HG02870 (cell line): ENCODE results near the gene ERFE.
"Not testable (repeated sequence)": the region's sequence is repeated elsewhere in the genome, so short reads cannot be mapped to it uniquely, and the experiment has no call there.

Experiments
- ATAC-seq: cut with Tn5 transposase; IDR thresholded peaks from one replicate; pipeline ENCODE4 v1.9.1; 2021; ENCODE audit warnings: mild to moderate bottlenecking, moderate library complexity; ENCODE audit not compliant: unreplicated experiment

The ERFE gene, protein sequence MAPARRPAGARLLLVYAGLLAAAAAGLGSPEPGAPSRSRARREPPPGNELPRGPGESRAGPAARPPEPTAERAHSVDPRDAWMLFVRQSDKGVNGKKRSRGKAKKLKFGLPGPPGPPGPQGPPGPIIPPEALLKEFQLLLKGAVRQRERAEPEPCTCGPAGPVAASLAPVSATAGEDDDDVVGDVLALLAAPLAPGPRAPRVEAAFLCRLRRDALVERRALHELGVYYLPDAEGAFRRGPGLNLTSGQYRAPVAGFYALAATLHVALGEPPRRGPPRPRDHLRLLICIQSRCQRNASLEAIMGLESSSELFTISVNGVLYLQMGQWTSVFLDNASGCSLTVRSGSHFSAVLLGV

DNA sequence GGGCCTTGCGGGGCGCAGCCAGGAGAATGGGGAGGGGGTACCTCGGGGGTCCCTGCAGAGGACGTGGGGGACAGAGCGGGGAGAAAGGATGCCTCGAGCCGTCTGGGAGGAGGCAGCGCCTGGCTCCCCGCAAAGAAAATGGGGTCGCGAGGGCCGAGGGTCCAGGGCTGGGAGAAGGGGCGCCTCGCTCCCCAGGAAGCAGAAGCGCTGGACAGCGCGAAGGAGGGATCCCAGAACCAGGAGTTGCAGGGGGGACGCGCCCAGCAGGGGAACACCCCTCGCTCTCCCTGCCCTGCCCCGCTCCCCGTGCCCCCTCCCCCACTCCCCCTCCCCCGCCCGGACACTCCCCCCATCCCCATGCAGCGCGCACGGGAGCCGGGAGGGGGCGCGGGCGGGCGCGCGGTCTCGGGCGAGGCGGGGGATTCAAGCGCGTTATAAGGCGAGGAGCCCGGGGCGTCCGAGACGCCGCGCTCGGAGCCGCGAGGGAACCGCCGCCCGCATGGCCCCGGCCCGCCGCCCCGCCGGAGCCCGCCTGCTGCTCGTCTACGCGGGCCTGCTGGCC is at the start of gene ERFE:
TSS of gene ERFE (plus strand) at position 462 of the 562 bp plus-strand sequence. CDS start at position 500, 38 bp downstream.
- ATAC-seq, result no peak

DNA sequence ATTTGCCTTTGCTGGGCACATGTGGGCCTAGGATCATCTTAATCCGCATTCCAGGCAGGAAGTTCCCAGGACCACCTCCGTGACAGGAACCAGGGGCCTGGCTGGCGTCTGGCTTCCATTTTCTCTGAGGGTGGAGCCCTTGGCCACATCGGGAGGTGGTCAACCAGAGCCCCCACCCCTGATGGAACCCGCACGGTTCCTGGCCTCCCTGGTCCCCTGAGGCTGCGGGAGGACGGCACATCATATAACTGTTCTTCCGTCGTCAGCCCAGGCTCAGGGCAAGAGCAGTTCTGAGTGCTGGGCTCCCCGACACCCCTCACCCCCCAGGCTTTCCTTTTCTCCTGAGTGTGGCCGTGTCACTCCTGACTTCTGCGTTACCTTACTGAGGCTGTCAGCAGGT is 45.2 kb upstream of the ERFE start:
- no peak for ATAC-seq

DNA sequence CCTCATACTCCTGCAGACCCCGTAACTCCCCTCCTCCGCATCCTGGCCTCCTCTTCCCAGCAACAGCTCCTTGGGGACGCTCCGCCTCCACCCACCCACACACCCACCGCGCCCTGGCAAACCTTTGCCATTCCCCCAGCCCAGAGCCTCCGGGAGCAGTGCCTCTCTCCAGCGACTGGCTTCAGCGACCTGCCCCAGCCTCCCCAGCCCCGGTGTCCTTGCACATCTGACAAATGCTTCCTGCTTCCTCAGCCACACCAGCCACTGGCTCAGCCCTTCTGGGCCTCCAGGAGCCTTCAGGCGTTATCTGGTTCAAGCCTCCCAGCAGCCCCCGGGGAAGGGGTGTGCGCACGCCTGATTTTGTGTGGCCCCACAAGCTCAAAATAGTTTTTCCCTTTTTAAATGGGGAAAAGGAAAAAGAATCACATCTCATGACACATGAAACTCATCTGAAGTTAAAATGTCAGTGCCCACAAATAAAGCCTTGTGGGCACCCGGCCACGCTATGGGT is 44.4 kb upstream of the ERFE start:
- no peak for ATAC-seq

DNA sequence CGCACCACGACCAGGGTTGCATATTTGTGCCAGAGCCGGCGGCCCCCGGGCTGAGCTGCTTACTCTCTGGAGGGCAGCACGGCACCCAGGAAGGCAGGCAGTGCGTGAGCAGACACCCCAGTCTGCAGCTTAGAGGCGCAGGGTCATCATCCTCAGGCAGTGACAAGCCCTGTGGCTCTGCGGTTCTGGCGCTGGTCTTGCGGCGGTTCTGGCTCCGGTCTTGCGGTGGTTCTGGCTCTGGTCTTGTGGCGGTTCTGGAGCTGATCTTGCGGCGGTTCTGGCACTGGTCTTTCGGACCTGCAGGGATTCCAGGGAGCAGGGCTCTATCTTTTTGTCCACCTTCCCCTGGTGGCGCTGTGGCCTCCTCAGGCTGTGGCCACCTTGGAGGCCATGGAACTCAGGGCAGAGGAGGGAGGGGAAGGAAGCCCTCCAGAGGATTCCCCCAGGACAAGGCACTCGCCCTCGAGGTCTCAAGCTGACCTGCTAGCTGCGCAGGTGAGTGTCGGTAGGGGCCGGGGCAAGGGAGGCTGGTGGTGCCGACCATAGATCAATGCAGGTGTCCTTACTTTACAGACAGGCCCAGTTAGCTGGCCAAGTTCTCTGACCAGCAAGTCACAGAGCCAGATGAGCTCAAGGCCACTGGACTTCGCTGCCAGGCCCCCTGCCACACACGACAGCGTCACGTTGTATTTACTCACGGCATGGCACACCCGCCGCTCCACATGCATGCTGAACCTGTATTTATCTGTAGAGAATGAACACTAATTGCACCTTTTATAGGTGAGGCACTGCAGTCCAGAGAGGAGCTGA is 43.7 kb upstream of the ERFE start:
- ATAC-seq, result no peak

DNA sequence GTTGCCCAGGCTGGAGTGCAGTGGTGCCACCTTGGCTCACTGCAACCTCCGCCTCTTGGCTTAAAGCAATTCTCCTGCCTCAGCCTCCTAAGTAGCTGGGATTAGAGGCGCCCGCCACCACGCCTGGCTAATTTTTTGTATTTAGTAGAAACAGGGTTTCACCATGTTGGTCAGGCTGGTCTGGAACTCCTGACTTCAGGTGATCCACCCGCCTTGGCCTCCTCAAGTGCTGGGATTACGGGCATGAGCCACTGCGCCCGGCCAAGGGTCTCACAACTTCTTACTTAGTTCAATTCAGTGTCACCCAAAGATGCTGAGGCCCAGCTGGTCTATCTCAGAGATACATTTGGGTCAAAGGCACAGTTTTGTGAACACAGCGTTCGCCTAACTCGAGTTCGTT is 43.1 kb upstream of the ERFE start:
- not testable (repeated sequence) for ATAC-seq

DNA sequence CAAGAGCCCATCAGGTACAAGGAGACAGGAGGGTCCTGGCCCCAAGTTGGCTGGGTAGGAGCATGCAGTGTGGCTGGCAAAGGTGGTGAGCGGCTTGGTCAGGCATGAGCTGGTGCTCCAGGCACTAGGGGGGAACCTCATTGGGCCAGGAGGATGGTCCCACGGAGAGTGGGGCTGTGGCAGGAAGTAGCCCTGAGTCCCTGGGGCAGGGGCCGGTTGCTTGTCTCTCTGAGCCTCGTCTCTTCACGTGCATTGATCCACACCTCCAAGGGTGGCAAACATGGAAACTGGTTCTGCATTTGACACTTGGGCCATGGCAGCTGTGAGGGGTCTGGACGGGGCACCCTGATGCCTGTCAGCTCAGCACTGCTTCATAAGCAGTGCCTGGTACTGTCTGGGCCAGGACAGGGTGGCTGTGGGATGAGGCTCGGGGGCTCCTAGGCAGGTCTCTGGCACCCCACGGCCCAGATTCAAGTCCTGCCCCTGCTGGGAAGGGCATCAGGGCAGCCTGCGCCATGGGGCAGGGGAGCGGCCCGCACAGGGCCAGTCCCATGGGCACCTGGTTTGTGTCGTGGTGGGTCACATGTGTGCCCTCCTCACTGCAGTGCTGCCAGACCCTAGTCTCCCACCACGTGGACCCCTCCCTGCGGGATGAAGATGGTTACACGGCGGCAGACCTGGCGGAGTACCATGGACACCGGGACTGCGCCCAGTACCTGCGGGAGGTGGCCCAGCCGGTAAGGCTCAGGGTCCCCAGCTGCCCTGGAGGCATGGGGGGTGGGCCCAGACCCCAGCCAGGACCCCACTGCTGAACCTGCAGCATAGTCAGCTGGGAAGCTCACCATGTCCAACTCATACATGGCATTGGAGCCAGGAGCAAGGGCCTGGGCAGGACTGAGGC is 42.2 kb upstream of the ERFE start:
- no peak for ATAC-seq

DNA sequence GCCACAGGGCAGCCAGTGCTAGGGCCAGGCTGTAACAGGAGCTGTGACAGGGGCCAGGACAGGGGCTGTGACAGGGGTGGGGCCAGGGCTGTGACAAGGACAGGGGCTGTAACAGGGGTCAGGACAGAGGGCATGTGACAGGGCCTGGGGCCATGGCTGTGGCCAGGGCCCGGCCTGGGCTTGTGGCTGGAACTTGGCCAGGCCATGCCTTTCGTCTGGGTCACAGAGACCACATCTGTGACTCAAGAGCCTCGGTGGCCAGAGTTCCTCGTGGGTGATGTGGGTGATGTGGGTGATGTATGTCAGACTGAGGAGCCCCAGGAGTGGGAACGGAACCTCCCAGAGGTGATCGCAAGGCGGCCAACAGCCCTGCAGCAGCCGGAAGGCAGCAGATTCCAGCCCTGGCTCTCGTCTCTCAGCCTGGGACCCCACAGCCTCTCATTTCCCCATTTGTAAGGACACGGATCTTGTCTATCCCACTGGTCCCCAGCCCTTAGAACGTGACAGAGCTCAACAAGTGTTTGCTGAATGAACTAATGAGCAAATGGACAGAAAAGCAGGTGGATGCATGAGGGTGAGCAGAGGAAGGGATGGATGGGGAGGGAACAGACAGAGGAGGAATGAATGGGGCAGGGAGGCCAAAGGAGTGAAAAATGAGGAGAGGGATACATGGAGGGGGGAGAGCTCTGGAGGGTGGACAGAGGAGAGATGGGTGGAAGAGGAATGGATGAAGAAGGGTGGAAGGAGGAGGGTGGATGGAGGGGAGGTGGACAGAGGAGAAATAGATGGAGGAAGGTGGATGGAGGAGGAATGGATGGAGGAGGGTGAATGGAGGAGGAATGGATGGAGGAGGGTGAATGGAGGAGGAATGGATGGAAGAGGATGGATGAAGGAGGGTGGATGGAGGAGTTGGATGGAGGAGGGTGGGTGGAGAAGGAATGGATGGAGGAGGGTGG is 41.3 kb upstream of the ERFE start:
- no peak for ATAC-seq

DNA sequence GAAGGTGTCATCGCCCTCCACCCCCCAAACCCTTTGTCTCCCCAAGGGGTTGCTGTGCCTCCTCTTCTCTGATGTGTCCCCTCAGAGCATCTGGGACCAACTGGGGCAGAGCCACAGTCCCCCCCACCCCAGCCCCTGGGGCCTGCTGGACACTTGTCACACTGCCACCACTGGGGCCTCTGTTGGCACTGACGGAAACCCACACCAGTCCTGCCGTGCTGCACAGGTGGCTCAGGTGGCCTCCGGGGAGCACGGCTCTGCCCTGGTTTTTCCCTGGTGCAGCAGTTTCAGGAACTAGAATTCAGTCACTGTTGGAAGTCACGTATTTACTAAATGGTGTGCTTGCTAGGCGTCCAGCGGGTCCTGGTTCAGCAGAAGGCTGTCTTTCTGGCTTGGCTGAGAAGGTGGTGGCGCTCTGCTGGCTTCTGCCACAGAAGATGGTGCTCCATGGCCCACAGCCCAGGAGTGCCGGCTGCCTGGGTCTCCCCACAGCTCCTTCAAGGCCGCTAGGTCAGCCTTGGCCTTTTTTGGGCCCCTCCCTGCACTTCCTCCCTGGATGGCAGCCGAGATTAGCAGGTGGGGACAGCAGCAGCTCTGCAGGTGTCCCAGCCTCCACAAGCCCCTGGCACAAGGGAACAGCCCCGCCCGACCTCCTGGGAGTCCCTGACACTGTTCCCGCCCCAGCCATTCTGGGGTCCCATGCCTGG is 38.9 kb upstream of the ERFE start:
- ATAC-seq, result no peak

DNA sequence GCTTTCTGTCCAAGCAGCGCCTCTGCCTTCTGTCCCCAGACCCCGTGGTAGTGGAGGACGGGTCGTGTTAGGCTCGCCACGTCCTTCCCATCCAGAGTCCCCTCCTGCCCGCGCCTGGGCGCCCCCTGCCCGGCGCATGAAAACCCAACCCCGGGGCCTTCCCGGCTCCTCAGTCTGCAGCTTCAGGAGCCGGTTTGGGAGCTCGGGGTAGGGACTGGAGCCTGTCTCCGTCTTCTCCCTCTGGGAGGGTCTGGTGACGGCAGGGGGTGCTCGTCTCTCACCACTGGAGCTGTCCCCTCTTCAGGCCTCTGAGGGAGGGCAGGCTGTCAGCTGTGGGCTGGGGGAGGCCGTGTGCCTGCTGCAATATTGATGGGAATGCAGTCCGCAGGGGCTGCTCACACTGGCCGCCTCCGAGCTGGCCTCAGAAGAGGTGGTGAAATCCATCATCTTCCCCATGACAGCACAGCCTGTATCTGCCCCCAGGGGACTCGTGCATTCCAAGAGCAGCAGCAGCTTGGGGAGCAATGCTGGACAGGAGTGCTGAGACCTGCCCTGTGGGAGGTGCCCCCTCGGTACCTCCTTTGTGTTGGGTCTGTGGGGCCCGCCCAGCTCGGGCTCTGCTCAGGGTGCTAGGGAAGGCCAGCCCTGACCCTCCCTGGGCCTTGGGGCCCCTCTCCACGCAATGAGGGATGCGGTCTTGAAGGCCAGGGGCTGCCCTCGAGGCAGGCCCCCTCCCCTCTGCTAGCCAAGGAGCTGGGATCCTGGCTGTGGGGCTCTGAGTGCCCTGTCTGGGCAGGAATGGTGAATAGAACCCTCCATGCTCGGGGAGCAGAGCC is 38.1 kb upstream of the ERFE start:
- ATAC-seq, result no peak

DNA sequence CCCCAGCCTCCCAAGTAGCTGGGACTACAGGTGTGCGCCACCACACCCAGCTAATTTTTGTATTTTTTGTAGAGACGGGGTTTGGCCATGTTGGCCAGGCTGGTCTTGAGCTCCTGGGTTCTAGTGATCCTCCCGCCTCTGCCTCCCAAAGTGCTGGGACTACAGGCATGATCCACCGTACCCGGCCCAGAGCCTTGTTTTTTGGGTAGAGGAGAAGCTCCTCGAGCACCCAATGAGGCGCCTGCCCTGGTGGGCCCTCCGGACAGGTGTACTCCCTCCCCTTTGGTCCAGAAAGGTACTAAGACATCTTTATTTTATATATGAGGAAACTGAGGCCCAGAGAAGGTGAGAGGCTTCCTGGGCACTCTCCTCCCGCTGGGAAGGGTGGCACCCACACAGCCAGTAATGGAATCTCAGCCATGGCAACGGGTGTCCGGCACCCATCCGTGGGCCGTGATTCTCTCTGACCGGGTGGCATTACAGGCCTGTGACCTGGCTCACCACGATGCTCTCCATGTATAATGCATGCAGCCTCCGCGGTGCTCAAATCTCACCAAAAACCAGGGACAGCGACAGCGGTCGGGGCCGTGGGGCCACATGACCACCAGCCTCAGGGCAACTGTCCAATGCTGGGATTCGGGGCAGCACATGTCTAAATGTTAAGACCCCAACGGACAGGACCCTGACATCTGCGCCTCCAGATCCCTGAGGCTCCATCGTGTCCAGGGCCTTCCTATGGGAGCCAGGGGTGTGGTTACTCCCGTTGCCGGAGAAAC is 37.1 kb upstream of the ERFE start:
- ATAC-seq, result no peak

DNA sequence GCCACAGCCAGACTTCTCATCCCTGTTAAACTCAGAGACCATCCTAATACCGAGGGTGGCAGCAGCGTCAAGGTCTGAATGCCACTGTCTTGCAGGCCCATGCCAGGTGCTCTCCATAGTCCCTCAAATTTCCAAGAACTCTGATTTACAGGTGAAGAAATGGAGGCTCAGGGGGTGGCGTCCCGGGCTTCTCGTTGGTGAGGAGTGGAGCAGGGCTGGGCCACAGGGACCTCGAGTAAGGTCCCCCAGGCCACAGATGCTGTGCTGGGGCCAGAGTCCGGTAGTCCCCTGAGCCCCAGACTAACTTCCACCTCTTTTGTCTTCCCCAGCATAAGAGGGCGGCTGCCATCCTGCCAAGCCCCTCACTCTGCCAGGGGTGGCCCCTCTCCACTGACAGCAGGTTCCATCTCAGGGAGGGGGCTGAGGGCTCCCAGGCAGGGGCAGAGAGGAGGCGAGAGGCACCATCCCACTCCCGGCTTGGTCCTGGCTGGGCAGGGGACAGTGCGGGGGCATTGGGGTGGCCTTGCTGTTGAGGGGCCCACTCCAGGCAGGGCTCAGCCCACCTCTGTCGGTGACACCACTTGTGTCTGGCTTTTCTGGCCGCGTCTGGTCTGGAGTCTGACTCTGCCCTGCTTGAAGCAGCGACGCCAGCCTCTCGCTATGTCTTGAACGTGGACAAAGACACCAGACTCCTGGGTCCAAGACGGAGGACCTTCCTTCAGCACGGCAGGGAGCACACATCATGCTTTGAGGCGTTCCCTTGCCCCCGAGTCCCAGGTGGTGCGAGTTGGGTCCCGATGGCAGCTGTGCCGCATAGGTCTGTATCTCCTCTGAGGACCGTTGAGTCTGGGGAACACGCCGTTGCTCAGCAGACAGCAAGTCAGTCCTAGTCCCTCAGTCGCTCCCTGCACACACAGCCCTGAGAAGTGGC is 36.2 kb upstream of the ERFE start:
- no peak for ATAC-seq

DNA sequence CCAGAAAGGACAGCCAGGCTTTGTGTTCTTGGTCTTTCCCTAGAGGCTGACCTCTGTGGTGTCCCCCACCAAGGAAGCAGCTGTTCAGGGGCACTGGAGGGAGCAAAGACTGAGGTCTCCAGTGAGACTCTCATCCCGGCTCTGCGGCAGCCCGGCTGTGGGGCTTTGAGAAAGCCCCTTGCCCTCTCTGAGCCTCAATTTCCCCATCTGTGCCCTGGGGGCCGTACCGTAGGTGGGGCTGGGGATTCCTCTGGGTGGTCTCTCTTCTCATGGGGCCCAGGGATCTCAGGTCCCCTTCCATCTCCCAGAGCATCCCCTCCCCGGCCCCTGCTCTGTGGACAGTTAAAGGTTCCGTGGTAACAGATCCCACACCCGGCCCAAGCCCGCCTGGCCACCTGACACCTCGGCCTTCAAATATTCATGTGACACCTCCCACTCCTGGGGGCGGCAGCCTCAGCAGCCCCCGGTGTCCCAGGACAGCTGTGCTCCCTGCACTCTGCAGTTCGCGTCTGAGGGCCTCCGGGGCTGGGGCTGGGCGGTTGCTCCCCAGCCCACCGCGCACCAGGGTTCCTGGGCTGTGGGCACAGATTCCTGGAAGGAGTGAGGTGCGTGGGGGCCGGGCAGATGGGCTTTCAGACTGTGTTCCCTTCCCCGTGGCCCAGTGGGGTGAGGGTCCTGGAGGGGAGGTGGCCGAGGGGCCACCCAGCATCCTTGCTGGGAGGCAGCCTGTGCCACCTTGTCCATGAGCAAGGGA is 35.4 kb upstream of the ERFE start:
- ATAC-seq, result no peak

DNA sequence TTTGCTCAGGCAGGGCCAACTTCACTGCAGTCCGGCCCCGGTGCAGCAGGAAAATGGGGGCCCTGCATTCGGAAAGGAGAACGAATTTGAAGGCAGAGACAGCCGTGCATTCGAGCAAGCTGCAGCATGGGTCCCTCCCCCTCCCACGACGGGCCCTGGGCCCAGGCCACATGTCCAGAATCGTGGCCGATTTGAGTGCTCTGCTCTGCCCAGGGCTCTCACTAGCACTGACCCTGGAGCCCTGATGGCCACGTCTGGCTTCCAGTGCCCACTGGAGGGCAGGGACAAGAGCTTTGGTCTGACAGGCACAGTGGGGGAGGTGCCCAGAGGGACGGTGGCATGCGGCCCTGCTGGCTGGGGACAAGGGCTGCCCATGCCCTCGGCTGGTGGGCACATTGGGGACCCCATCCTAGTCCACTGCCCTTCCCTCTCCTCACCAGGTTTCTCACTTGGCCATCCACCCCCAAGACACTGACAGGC is 34.7 kb upstream of the ERFE start:
- ATAC-seq, result no peak

DNA sequence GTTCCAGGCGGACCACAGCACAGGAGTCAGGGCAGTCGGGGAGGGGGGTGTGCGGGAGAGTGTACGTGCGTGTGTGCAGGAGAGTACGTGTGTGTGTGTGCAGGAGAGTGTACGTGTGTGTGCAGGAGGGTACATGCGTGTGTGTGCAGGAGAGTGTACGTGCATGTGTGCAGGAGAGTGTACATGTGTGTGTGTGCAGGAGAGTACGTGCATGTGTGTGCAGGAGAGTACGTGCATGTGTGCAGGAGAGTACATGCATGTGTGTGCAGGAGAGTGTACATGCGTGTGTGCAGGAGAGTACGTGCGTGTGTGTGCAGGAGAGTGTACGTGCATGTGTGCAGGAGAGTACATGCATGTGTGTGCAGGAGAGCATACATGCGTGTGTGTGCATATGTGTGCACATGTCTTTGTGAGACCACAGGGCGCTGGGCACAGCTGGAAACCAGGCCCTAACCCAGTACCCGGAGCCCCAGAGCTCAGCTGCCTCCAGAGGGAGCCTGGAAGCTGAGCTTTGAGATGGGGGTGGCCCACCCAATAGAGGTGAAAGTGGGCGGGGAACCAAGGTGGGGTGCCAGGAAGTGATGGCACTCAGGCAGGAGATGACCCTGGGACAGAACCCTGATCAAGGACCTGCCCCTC is 34.2 kb upstream of the ERFE start:
- ATAC-seq, result no peak
